Measurements from ENCODE around the gene WASF1. TPM values are rescaled to one million over a fixed set of nuclear protein-coding genes. Genes with fewer than 3 reads are reported as not detected.

WASF1 gene
- total and polyA plus RNA-seq, 3 donors from 2014 or later, result 102 to 204 (median 158) TPM

DNA sequence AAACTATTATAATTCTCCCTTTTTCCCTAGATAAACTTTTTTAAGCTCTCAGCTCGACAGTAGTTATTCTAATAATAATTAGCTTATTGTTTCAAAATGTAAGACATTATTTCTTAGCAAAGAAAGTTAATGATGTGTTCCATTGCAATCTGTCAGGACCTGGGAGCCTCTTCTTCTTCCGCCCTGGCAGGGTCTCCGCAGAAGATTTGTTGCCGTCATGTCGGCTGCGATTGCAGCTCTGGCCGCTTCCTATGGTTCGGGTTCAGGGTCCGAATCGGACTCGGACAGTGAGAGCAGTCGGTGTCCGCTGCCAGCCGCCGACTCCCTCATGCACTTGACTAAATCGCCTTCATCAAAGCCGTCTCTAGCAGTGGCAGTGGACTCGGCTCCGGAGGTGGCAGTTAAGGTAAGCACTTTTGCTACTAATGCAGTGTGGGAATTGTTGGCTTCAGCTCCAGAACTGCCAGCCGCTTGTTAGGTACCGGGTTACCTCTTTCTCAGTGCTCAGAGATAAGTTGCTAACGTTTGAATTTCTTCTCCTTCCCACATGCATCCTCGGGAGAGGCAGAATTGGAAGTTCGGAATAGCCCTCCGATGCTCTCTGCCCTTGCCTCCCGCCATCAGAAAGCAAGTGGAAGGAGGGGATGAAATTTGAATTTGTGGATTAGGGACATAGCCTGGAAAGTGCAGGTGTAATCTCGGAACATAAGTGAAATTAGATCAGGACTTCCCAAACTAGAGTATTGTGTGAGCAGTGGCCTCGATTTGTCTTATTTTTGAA is 948 bp upstream of the WASF1 start, which contains the start of gene CDC40:
CDC40 (plus strand) TSS at position 200 of the 781 bp plus-strand sequence; CDS start at position 218, 18 bp downstream.
- no peaks in the 10 kb centered on the region for H3K9me3 ChIP-seq
- H3K4me3 ChIP-seq, result peak within 1 kb of the TSS; percentile 80 to 96
- 0% methylated on average over 27 to 28 of the region's 28 CpGs for WGBS, 2 donors
- intact Hi-C loops (cut with DNase I; ENCODE audit: low total_unique reads), result no loop called here
- peaks cover 30% of the 10 kb centered on the region for H3K4me1 ChIP-seq
- H3K27me3 ChIP-seq, result no peaks in the 10 kb centered on the region
- peak within 1 kb of the TSS; percentile 76 to 92 for H3K27ac ChIP-seq
- H3K36me3 ChIP-seq (ENCODE audit: low read depth, missing control alignments), result no peaks in the 10 kb centered on the region
- peak; percentile 83 for DNase-seq
- no peak for TF ChIP-seq POLR2A (IDR thresholded peaks at IDR 0.05)
- TF ChIP-seq, protein P1, sequence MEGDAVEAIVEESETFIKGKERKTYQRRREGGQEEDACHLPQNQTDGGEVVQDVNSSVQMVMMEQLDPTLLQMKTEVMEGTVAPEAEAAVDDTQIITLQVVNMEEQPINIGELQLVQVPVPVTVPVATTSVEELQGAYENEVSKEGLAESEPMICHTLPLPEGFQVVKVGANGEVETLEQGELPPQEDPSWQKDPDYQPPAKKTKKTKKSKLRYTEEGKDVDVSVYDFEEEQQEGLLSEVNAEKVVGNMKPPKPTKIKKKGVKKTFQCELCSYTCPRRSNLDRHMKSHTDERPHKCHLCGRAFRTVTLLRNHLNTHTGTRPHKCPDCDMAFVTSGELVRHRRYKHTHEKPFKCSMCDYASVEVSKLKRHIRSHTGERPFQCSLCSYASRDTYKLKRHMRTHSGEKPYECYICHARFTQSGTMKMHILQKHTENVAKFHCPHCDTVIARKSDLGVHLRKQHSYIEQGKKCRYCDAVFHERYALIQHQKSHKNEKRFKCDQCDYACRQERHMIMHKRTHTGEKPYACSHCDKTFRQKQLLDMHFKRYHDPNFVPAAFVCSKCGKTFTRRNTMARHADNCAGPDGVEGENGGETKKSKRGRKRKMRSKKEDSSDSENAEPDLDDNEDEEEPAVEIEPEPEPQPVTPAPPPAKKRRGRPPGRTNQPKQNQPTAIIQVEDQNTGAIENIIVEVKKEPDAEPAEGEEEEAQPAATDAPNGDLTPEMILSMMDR (IDR thresholded peaks at IDR 0.05), result no peak

DNA sequence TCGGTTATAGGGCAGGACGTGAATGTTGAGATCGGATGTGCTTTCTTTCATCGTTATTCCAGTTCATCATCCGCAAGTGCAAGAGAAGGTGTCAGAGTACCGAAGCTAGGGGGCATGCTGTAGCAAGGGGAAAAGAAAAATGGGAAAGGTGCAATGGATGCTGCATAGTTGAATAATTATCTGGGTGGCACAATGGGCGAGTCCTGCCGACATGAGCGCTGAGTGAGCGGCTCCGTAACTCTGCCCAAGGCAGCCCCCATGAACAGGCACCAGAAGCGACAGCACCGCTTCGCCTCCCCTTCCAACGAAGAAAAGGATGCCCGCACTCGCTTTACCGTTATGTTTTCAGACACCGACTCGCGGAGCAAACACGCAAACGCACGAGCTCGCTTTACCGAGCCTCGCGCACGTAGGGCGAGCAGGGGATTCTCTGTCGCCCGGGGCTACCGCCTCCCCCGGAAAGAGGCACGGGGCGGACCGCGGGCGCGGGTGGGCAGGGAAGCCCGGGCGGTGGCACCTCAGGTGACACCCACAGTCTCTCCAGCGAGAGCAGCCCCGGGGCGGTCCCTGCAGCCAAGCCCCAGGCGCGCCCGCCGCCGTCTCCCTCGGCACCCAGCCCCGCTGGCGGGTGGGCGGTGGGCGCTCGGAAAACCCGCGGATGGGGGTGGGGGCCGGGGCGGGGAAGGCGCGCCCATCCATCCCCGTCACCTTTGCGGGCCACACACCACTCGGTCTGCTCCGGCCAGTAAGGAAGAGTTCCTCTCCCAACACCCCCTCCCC is 654 bp downstream of the WASF1 start:
- WGBS, 2 donors, result 1 to 2% methylated on average over 14 to 54 of the region's 66 CpGs
- Histone ChIP-seq H3K27ac (peak overlapping the region; percentile 75 to 92), H3K4me3 (peak overlapping the region; percentile 80 to 96), H3K36me3 (ENCODE audit: low read depth, missing control alignments) (no peaks in the 10 kb centered on the region), H3K27me3 (no peaks in the 10 kb centered on the region), H3K9me3 (no peaks in the 10 kb centered on the region), H3K4me1 (peaks cover 29% of the 10 kb centered on the region)
- intact Hi-C loops (cut with DNase I; ENCODE audit: low total_unique reads), result loop anchor here (10.0 kb wide), 1 partner anchor 216 kb away; no protein-coding TSS in a partner anchor
- TF ChIP-seq POLR2A (IDR thresholded peaks at IDR 0.05), result no peak
- TF ChIP-seq, protein P1 (IDR thresholded peaks at IDR 0.05), result peak; percentile 52 to 73 (median 68)
- peak; percentile 76 for DNase-seq

DNA sequence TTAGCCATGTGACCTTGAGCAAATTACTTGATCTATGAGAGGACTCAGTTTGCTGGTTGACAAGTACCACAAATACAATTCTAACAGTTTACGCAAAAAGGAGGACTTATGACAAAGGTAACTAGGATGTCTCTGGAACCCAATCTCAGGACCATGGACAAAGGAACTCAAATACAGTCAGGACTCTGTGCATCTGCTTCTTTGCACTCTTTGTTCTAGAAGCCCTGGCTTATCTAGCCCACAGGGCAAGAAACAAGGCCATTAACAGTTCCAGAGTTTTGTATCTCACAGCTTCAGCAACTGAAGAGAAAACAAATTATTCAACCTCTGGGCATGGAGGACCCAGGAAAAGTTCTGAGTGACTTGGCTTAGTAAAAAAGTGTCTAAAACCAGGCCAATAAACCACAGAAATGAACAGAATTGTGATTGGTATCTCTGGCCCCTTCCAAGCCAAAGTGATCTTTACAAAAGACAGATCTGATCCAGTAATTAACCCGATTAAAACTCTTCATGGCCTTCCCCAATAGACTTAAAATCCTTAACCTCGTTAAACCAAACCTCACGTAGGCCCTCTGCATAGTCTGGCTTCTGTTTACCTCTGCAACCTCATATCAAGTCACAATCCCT is 5.9 kb downstream of the WASF1 start:
- WGBS, 2 donors, result 74 to 79% methylated on average over 4 of the region's 4 CpGs
- Histone ChIP-seq H3K27me3 (no peaks in the 10 kb centered on the region), H3K27ac (peak overlapping the region in 1 of 2 donors; percentile 19), H3K4me3 (no peak overlapping the region), H3K4me1 (peaks cover 8% of the 10 kb centered on the region), H3K9me3 (no peaks in the 10 kb centered on the region), H3K36me3 (ENCODE audit: low read depth, missing control alignments) (no peaks in the 10 kb centered on the region)
- intact Hi-C loops (cut with DNase I; ENCODE audit: low total_unique reads), result loop anchor here (10.0 kb wide), 1 partner anchor 221 kb away; no protein-coding TSS in a partner anchor
- peak; percentile 22 for DNase-seq
- TF ChIP-seq, protein P1 (IDR thresholded peaks at IDR 0.05), result no peak
- no peak for TF ChIP-seq POLR2A (IDR thresholded peaks at IDR 0.05)

DNA sequence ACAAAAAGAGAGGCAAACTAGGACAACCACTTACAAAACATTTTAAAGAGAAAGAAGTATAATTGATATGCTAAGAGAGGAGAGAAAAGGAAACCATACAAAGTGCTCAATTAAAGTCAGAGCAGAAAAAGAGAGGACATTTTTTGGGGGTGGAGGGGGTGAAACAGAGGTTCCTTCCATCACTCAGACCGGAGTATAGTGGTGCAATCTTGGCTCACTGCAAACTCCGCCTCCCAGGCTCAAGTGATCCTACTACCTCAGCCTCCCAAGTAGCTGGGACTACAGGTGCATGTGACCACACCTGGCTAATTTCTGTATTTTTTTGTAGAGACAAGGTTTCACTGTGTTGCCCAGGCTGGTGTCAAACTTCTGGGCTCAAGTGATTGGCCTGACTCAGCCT is 9.4 kb downstream of the WASF1 start:
- intact Hi-C loops (cut with DNase I; ENCODE audit: low total_unique reads), result loop anchor here (10.0 kb wide), 1 partner anchor 225 kb away; no protein-coding TSS in a partner anchor
- H3K36me3 ChIP-seq (ENCODE audit: low read depth, missing control alignments), result no peaks in the 10 kb centered on the region
- no peak overlapping the region for H3K27ac ChIP-seq
- no peak for DNase-seq
- H3K4me3 ChIP-seq, result no peak overlapping the region
- 91 to 93% methylated on average over 2 of the region's 2 CpGs for WGBS, 2 donors
- no peaks in the 10 kb centered on the region for H3K9me3 ChIP-seq
- no peak for TF ChIP-seq POLR2A (IDR thresholded peaks at IDR 0.05)
- H3K4me1 ChIP-seq, result peaks cover 8% of the 10 kb centered on the region
- no peaks in the 10 kb centered on the region for H3K27me3 ChIP-seq

DNA sequence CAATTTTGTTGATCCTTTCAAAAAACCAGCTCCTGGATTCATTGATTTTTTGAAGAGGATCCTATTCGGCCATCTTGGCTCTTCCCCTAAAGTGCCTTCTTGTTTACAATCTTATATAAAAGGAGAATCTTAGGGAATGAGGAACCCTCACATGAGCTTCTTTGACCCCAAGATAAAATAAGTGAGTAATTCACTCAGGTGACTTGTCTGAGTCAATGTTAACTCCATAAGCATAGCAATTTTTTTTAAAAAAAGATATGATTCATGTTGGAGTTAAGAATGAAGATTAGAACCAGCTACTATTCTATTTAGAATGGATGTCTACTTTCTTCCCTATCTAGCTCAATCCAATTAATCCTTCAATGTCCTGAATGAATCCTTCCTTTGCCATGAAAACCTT is 21.0 kb downstream of the WASF1 start:
- no peaks in the 10 kb centered on the region for H3K27me3 ChIP-seq
- intact Hi-C loops (cut with DNase I; ENCODE audit: low total_unique reads), result no loop called here
- no peak for DNase-seq
- no peaks in the 10 kb centered on the region for H3K9me3 ChIP-seq
- H3K27ac ChIP-seq, result no peak overlapping the region
- H3K36me3 ChIP-seq (ENCODE audit: low read depth, missing control alignments), result no peaks in the 10 kb centered on the region
- H3K4me3 ChIP-seq, result no peak overlapping the region
- WGBS, 2 donors, result 89 to 100% methylated on average over 1 of the region's 1 CpG
- TF ChIP-seq, protein P1 (IDR thresholded peaks at IDR 0.05), result no peak
- no peak for TF ChIP-seq POLR2A (IDR thresholded peaks at IDR 0.05)
- no peaks in the 10 kb centered on the region for H3K4me1 ChIP-seq

Measured in testis (tissue), 3 donors.